Nucleus accumbens (tissue), 56 donors: ENCODE results near the gene CNOT2.

ENCODE experiments used
- DNase-seq, 56 donors: peaks; one replicate each; lab custom pipeline; 2025; lab: John Stamatoyannopoulos, UW

The CNOT2 gene

GRCh38 chr12:70402597-70402996 is 159.4 kb downstream of the CNOT2 start:
- DNase-seq, result no peak

- no peak for DNase-seq
These were observed 160.6 kb downstream of the CNOT2 start for GRCh38 chr12:70403826-70404225.
